ENCODE data around the gene GPR25. TPM values are rescaled to one million over a fixed set of nuclear protein-coding genes. Genes with fewer than 3 reads are reported as not detected.

GPR25 gene
- total RNA-seq, 1 experiment from 2014 or later = not detected

DNA sequence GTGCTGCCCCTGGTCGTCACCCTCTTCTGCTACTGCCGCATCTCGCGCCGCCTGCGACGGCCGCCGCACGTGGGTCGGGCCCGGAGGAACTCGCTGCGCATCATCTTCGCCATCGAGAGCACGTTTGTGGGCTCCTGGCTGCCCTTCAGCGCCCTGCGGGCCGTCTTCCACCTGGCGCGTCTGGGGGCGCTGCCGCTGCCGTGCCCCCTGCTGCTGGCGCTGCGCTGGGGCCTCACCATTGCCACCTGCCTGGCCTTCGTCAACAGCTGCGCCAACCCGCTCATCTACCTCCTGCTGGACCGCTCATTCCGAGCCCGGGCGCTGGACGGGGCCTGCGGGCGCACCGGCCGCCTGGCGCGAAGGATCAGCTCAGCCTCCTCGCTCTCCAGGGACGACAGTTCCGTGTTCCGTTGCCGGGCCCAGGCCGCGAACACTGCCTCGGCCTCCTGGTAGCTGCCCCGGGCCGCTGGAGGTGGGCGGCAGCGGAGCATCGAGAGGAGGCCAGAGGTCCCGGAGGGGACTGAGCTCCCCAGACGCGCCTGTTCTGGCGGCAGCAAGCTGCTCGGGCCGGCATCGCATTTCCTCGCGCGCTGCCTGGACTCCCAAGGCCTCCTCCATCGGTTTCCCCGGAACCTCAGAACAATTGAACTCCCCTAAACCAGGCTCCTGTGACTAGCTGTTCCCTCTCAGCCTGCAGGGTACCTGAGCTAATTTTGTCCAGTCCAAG lies 1.1 kb downstream of the GPR25 start (continued):
- TF ChIP-seq, protein P1, sequence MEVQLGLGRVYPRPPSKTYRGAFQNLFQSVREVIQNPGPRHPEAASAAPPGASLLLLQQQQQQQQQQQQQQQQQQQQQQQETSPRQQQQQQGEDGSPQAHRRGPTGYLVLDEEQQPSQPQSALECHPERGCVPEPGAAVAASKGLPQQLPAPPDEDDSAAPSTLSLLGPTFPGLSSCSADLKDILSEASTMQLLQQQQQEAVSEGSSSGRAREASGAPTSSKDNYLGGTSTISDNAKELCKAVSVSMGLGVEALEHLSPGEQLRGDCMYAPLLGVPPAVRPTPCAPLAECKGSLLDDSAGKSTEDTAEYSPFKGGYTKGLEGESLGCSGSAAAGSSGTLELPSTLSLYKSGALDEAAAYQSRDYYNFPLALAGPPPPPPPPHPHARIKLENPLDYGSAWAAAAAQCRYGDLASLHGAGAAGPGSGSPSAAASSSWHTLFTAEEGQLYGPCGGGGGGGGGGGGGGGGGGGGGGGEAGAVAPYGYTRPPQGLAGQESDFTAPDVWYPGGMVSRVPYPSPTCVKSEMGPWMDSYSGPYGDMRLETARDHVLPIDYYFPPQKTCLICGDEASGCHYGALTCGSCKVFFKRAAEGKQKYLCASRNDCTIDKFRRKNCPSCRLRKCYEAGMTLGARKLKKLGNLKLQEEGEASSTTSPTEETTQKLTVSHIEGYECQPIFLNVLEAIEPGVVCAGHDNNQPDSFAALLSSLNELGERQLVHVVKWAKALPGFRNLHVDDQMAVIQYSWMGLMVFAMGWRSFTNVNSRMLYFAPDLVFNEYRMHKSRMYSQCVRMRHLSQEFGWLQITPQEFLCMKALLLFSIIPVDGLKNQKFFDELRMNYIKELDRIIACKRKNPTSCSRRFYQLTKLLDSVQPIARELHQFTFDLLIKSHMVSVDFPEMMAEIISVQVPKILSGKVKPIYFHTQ (CRISPR knock-in tag; IDR thresholded peaks at IDR 0.05) = no peak
- TF ChIP-seq ZNF219 (CRISPR knock-in tag; IDR thresholded peaks at IDR 0.05; ENCODE audit: borderline replicate concordance) (no peak), RORB (CRISPR knock-in tag; IDR thresholded peaks at IDR 0.05) (no peak), JAZF1 (CRISPR knock-in tag; IDR thresholded peaks at IDR 0.05) (no peak), IRF2 (CRISPR knock-in tag; IDR thresholded peaks at IDR 0.05; ENCODE audit: borderline replicate concordance, low read depth) (no peak), MXD4 (CRISPR knock-in tag; IDR thresholded peaks at IDR 0.05; ENCODE audit: borderline replicate concordance) (no peak), ZNF396 (CRISPR knock-in tag; IDR thresholded peaks at IDR 0.05; ENCODE audit: borderline replicate concordance) (no peak), ZNF232 (CRISPR knock-in tag; IDR thresholded peaks at IDR 0.05) (peak; percentile 5; the same call in 1 of the 2 replicates), ZNF138 (CRISPR knock-in tag; conservative IDR thresholded peaks at IDR 0.05) (no peak), NR2C2 (CRISPR knock-in tag; IDR thresholded peaks at IDR 0.05) (0 out of 2 replicates have a peak, but pooled peaks have one; percentile 44), TEAD1 (CRISPR knock-in tag; IDR thresholded peaks at IDR 0.05) (no peak), ZNF416 (CRISPR knock-in tag; IDR thresholded peaks at IDR 0.05) (no peak), NR3C1 (CRISPR knock-in tag; conservative IDR thresholded peaks at IDR 0.05; ENCODE audit: low read depth) (no peak), SMAD3 (CRISPR knock-in tag; IDR thresholded peaks at IDR 0.05; ENCODE audit: borderline replicate concordance) (no peak)
- TF ChIP-seq, protein P2, sequence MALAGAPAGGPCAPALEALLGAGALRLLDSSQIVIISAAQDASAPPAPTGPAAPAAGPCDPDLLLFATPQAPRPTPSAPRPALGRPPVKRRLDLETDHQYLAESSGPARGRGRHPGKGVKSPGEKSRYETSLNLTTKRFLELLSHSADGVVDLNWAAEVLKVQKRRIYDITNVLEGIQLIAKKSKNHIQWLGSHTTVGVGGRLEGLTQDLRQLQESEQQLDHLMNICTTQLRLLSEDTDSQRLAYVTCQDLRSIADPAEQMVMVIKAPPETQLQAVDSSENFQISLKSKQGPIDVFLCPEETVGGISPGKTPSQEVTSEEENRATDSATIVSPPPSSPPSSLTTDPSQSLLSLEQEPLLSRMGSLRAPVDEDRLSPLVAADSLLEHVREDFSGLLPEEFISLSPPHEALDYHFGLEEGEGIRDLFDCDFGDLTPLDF (CRISPR knock-in tag; IDR thresholded peaks at IDR 0.05) = 0 out of 2 replicates have a peak, but pooled peaks have one; percentile 41
- TF ChIP-seq, protein P3, sequence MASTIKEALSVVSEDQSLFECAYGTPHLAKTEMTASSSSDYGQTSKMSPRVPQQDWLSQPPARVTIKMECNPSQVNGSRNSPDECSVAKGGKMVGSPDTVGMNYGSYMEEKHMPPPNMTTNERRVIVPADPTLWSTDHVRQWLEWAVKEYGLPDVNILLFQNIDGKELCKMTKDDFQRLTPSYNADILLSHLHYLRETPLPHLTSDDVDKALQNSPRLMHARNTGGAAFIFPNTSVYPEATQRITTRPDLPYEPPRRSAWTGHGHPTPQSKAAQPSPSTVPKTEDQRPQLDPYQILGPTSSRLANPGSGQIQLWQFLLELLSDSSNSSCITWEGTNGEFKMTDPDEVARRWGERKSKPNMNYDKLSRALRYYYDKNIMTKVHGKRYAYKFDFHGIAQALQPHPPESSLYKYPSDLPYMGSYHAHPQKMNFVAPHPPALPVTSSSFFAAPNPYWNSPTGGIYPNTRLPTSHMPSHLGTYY (CRISPR knock-in tag; IDR thresholded peaks at IDR 0.05) = no peak
- TF ChIP-seq, protein P4, sequence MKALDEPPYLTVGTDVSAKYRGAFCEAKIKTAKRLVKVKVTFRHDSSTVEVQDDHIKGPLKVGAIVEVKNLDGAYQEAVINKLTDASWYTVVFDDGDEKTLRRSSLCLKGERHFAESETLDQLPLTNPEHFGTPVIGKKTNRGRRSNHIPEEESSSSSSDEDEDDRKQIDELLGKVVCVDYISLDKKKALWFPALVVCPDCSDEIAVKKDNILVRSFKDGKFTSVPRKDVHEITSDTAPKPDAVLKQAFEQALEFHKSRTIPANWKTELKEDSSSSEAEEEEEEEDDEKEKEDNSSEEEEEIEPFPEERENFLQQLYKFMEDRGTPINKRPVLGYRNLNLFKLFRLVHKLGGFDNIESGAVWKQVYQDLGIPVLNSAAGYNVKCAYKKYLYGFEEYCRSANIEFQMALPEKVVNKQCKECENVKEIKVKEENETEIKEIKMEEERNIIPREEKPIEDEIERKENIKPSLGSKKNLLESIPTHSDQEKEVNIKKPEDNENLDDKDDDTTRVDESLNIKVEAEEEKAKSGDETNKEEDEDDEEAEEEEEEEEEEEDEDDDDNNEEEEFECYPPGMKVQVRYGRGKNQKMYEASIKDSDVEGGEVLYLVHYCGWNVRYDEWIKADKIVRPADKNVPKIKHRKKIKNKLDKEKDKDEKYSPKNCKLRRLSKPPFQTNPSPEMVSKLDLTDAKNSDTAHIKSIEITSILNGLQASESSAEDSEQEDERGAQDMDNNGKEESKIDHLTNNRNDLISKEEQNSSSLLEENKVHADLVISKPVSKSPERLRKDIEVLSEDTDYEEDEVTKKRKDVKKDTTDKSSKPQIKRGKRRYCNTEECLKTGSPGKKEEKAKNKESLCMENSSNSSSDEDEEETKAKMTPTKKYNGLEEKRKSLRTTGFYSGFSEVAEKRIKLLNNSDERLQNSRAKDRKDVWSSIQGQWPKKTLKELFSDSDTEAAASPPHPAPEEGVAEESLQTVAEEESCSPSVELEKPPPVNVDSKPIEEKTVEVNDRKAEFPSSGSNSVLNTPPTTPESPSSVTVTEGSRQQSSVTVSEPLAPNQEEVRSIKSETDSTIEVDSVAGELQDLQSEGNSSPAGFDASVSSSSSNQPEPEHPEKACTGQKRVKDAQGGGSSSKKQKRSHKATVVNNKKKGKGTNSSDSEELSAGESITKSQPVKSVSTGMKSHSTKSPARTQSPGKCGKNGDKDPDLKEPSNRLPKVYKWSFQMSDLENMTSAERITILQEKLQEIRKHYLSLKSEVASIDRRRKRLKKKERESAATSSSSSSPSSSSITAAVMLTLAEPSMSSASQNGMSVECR (CRISPR knock-in tag; IDR thresholded peaks at IDR 0.05; ENCODE audit: borderline replicate concordance) = no peak
- TF ChIP-seq, protein P5, sequence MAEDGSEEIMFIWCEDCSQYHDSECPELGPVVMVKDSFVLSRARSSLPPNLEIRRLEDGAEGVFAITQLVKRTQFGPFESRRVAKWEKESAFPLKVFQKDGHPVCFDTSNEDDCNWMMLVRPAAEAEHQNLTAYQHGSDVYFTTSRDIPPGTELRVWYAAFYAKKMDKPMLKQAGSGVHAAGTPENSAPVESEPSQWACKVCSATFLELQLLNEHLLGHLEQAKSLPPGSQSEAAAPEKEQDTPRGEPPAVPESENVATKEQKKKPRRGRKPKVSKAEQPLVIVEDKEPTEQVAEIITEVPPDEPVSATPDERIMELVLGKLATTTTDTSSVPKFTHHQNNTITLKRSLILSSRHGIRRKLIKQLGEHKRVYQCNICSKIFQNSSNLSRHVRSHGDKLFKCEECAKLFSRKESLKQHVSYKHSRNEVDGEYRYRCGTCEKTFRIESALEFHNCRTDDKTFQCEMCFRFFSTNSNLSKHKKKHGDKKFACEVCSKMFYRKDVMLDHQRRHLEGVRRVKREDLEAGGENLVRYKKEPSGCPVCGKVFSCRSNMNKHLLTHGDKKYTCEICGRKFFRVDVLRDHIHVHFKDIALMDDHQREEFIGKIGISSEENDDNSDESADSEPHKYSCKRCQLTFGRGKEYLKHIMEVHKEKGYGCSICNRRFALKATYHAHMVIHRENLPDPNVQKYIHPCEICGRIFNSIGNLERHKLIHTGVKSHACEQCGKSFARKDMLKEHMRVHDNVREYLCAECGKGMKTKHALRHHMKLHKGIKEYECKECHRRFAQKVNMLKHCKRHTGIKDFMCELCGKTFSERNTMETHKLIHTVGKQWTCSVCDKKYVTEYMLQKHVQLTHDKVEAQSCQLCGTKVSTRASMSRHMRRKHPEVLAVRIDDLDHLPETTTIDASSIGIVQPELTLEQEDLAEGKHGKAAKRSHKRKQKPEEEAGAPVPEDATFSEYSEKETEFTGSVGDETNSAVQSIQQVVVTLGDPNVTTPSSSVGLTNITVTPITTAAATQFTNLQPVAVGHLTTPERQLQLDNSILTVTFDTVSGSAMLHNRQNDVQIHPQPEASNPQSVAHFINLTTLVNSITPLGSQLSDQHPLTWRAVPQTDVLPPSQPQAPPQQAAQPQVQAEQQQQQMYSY (CRISPR knock-in tag; IDR thresholded peaks at IDR 0.05) = no peak
- TF ChIP-seq, protein P6, sequence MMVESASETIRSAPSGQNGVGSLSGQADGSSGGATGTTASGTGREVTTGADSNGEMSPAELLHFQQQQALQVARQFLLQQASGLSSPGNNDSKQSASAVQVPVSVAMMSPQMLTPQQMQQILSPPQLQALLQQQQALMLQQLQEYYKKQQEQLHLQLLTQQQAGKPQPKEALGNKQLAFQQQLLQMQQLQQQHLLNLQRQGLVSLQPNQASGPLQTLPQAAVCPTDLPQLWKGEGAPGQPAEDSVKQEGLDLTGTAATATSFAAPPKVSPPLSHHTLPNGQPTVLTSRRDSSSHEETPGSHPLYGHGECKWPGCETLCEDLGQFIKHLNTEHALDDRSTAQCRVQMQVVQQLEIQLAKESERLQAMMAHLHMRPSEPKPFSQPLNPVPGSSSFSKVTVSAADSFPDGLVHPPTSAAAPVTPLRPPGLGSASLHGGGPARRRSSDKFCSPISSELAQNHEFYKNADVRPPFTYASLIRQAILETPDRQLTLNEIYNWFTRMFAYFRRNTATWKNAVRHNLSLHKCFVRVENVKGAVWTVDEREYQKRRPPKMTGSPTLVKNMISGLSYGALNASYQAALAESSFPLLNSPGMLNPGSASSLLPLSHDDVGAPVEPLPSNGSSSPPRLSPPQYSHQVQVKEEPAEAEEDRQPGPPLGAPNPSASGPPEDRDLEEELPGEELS (CRISPR knock-in tag; IDR thresholded peaks at IDR 0.05) = 0 out of 2 replicates have a peak, but pooled peaks have one; percentile 24
- TF ChIP-seq, protein P7, sequence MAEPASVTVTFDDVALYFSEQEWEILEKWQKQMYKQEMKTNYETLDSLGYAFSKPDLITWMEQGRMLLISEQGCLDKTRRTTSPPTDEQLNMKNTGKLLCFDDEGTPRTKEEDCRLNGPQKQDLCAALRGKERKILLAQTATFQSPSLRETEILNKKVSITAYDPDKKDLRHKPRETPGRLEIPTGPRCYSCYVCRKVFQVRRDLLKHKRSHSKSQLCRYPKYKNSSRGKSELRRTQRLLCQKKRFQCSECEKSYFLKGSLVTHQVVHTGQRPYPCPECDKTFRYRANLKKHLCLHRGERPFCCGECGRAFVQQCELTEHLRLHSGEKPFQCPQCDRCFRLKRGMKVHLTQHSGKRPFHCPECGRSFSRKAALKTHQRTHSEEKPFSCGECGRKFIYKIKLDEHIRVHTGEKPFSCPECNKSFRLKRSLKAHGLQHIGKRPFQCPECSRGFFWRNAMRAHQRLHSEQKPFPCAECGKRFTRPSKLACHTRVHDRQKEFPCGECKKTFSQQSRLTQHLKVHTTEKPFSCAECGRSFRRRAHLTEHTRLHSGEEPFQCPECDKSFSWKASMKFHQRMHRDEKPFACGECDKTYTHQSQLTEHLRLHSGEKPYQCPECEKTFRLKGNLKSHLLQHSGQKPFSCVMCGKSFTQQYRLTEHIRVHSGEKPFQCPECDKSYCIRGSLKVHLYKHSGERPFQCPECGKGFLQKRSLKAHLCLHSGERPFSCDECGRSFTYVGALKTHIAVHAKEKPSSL (CRISPR knock-in tag; conservative IDR thresholded peaks at IDR 0.05) = no peak

Measured in WTC11 (cell line).